IMR-90 (cell line): Measurements from ENCODE around the gene FDX1. TPM values are rescaled to one million over a fixed set of nuclear protein-coding genes. Genes with fewer than 3 reads are reported as not detected.

Experiments
- ATAC-seq: fragments of 200-7000 bp; cut with Tn5 transposase; 2 replicates; pipeline ENCODE4 v1.9.1; 2020; ENCODE audit warnings: low read depth, mild to moderate bottlenecking, moderate library complexity
- BruUV-seq: library from RNA; stranded (reverse); fragments of 400-500 nt; replicated peaks from 2 replicates; lab custom pipeline; 2021; lab: Mats Ljungman, UMichigan
- CTCF ChIA-PET: fragments of 300-600 bp; formaldehyde crosslinking; extraction: SDS; loops from one replicate; lab custom pipeline; 2021; ENCODE audit warnings: antibody characterized with exemption; lab: Yijun Ruan, JAX
- POLR2A ChIA-PET: fragments of 300-600 bp; sonication (Branson Sonifier 250); formaldehyde crosslinking; loops from one replicate; lab custom pipeline; 2022; ENCODE audit warnings: antibody characterized with exemption; ENCODE audit not compliant: unreplicated experiment; lab: Charles Lee
- DNase-seq: peaks from one replicate; pipeline ENCODE4 v3.0.0; 2013
- H2AFZ ChIP-seq: replicated peaks from 2 replicates; pipeline ENCODE3; 2013; ENCODE audit warnings: low read length, mild to moderate bottlenecking; ENCODE audit not compliant: poor library complexity
- H2AK5ac ChIP-seq: 2 replicates; pipeline ENCODE4 v1.6.1; 2013; ENCODE audit warnings: low read depth, low read length, inconsistent platforms
- H2AK9ac ChIP-seq: replicated peaks from 2 replicates; pipeline ENCODE3; 2013; ENCODE audit warnings: mild to moderate bottlenecking, low read depth, low read length, moderate library complexity; ENCODE audit not compliant: poor library complexity
- H2BK120ac ChIP-seq: 2 replicates; pipeline ENCODE4 v1.6.1; 2013; ENCODE audit warnings: low read depth, low read length, inconsistent platforms
- H2BK15ac ChIP-seq: 3 replicates; pipeline ENCODE4 v1.6.1; 2013; ENCODE audit warnings: low read depth, low read length, inconsistent platforms
- H2BK20ac ChIP-seq: 2 replicates; pipeline ENCODE4 v1.6.1; 2013; ENCODE audit warnings: low read depth, mild to moderate bottlenecking, inconsistent platforms, low read length, moderate library complexity
- H2BK5ac ChIP-seq: 2 replicates; pipeline ENCODE4 v1.6.1; 2013; ENCODE audit warnings: mild to moderate bottlenecking, low read depth, low read length, inconsistent platforms; ENCODE audit not compliant: poor library complexity, severe bottlenecking
- H3K14ac ChIP-seq: replicated peaks from 2 replicates; pipeline ENCODE4 v1.6.1; 2013; ENCODE audit warnings: low read depth, low read length, inconsistent platforms
- H3K18ac ChIP-seq: 2 replicates; pipeline ENCODE4 v1.6.1; 2013; ENCODE audit warnings: low read depth, low read length, control low read depth
- H3K23ac ChIP-seq: 2 replicates; pipeline ENCODE4 v1.6.1; 2013; ENCODE audit warnings: low read depth, low read length, inconsistent platforms
- H3K27ac ChIP-seq: 2 replicates; pipeline ENCODE4 v1.5.1; 2013; ENCODE audit warnings: mild to moderate bottlenecking, control low read depth, low read length; ENCODE audit not compliant: insufficient read depth
- H3K27me3 ChIP-seq: 2 replicates; pipeline ENCODE4 v1.6.1; 2013; ENCODE audit warnings: low read length; ENCODE audit not compliant: control insufficient read depth, insufficient read depth
- H3K36me3 ChIP-seq: 2 replicates; pipeline ENCODE4 v1.6.1; 2013; ENCODE audit warnings: low read length, mixed read lengths; ENCODE audit not compliant: control insufficient read depth, insufficient read depth
- H3K4ac ChIP-seq: 2 replicates; pipeline ENCODE4 v1.6.1; 2013; ENCODE audit warnings: low read depth, low read length, inconsistent platforms
- H3K4me1 ChIP-seq: 2 replicates; pipeline ENCODE4 v1.6.1; 2013; ENCODE audit warnings: low read length, mixed read lengths; ENCODE audit not compliant: control insufficient read depth, insufficient read depth
- H3K4me2 ChIP-seq: 2 replicates; pipeline ENCODE4 v1.6.1; 2013; ENCODE audit warnings: low read depth, mild to moderate bottlenecking, control low read depth, low read length, moderate library complexity
- H3K4me3 ChIP-seq: 2 replicates; pipeline ENCODE4 v1.5.1; 2013; ENCODE audit warnings: low read depth, mild to moderate bottlenecking, control low read depth, low read length, moderate library complexity; ENCODE audit not compliant: insufficient read depth
- H3K56ac ChIP-seq: 2 replicates; pipeline ENCODE4 v1.6.1; 2013; ENCODE audit warnings: low read length, inconsistent platforms; ENCODE audit not compliant: insufficient read depth; ENCODE audit errors: extremely low read depth
- H3K79me1 ChIP-seq, 2 experiments: 2 replicates each; pipeline ENCODE4 v1.6.1; 2013; ENCODE audit warnings: low read length in 2 of 2, inconsistent platforms in 1 of 2, low read depth in 1 of 2
- H3K9ac ChIP-seq: 2 replicates; pipeline ENCODE4 v1.6.1; 2013; ENCODE audit warnings: low read depth, low read length, control low read depth
- H3K9me1 ChIP-seq: 2 replicates; pipeline ENCODE4 v1.6.1; 2013; ENCODE audit warnings: low read length, inconsistent platforms; ENCODE audit not compliant: insufficient read depth
- H3K9me3 ChIP-seq: 2 replicates; pipeline ENCODE4 v1.6.1; 2013; ENCODE audit warnings: low read length; ENCODE audit not compliant: control insufficient read depth, insufficient read depth
- H4K20me1 ChIP-seq: 2 replicates; pipeline ENCODE4 v1.6.1; 2013; ENCODE audit warnings: low read length, inconsistent platforms; ENCODE audit not compliant: insufficient read depth
- H4K5ac ChIP-seq: 2 replicates; pipeline ENCODE4 v1.6.1; 2013; ENCODE audit warnings: mild to moderate bottlenecking, low read depth, low read length, control low read depth
- H4K8ac ChIP-seq, 2 experiments: 2 replicates each; pipeline ENCODE4 v1.6.1; 2013; ENCODE audit warnings: low read depth in 2 of 2, low read length in 2 of 2, control low read depth in 1 of 2, inconsistent platforms in 1 of 2
- H4K91ac ChIP-seq: 2 replicates; pipeline ENCODE4 v1.6.1; 2013; ENCODE audit warnings: low read depth, low read length, inconsistent platforms; ENCODE audit not compliant: insufficient read depth
- FOS ChIP-seq: fragments of 150-350 bp; IDR thresholded peaks from 2 replicates; pipeline ENCODE4 v1.6.1; 2016; ENCODE audit warnings: low read depth, low read length
- MAFK ChIP-seq: IDR thresholded peaks from 2 replicates; pipeline ENCODE4 v1.6.1; 2012; ENCODE audit warnings: low read depth, low read length, improper control_type of control experiment
- POLR2A ChIP-seq: IDR thresholded peaks from 2 replicates; pipeline ENCODE4 v1.6.1; 2012; ENCODE audit warnings: mild to moderate bottlenecking, low read depth, low read length
- RAD21 ChIP-seq: IDR thresholded peaks from 2 replicates; pipeline ENCODE4 v1.6.1; 2012; ENCODE audit warnings: low read length, improper control_type of control experiment
- RFX5 ChIP-seq: IDR thresholded peaks from 2 replicates; pipeline ENCODE4 v1.8.0; 2012; ENCODE audit warnings: low read depth, mild to moderate bottlenecking, low read length, moderate library complexity
- SMC3 ChIP-seq: fragments of 150-350 bp; IDR thresholded peaks from 2 replicates; pipeline ENCODE4 v1.6.1; 2016; ENCODE audit warnings: low read depth, mild to moderate bottlenecking, antibody characterized with exemption, low read length, moderate library complexity
- WGBS, 2 experiments: methylation state at CpG; one replicate each; pipeline versions ENCODE4 v1.1.5 to v1.1.7; 2013; ENCODE audit warnings: missing lambda C conversion rate in 2 of 2; ENCODE audit not compliant: insufficient read length in 1 of 2; ENCODE audit errors: extremely low coverage in 2 of 2; 5-methylcytosine and 5-hydroxymethylcytosine counted together
- dilution Hi-C: fragments of 300-500 bp; cut with HindIII; formaldehyde crosslinking; loops from one replicate; pipeline ENCODE4 v1.14.3; 2018; ENCODE audit warnings: low sequenced_read_pairs; ENCODE audit not compliant: unreplicated experiment
- in situ Hi-C: fragments of 300-500 bp; cut with MboI; formaldehyde crosslinking; loops from 3 replicates; pipeline ENCODE4 v1.14.3; 2019; ENCODE audit warnings: low sequenced_read_pairs, inconsistent platforms, mixed read lengths
- intact Hi-C: fragments of 100-400 bp; cut with micrococcal nuclease; formaldehyde crosslinking; loops from 2 replicates; pipeline ENCODE4 v1.10.0; 2022
- polyA plus RNA-seq, 3 experiments: library from polyadenylated mRNA; depleted of rRNA; stranded (reverse); fragments of >200 nt; gene quantifications; 2 replicates each; pipeline ENCODE4 v1.2.3, GENCODE V29; 2012; ENCODE audit warnings: low replicate concordance in 1 of 3
- total RNA-seq: library from RNA; depleted of rRNA; stranded (reverse); fragments of >200 nt; gene quantifications from 2 replicates; pipeline ENCODE4 v1.2.3, GENCODE V29; 2012
- TF ChIP-seq, protein P1 (sequence below): conservative IDR thresholded peaks from 2 replicates; pipeline ENCODE4 v1.5.1; 2012; ENCODE audit warnings: mild to moderate bottlenecking, low read depth, low read length, improper control_type of control experiment
- TF ChIP-seq, protein P2 (sequence below): fragments of 150-350 bp; IDR thresholded peaks from 2 replicates; pipeline ENCODE4 v1.6.1; 2016; ENCODE audit warnings: low read depth, mild to moderate bottlenecking, low read length, moderate library complexity, borderline replicate concordance

The FDX1 gene
- total and polyA plus RNA-seq, 2 of the 4 experiments (the other 2 are of a cell fraction): 4.3 to 5.1 TPM

- TF ChIP-seq, protein P1, sequence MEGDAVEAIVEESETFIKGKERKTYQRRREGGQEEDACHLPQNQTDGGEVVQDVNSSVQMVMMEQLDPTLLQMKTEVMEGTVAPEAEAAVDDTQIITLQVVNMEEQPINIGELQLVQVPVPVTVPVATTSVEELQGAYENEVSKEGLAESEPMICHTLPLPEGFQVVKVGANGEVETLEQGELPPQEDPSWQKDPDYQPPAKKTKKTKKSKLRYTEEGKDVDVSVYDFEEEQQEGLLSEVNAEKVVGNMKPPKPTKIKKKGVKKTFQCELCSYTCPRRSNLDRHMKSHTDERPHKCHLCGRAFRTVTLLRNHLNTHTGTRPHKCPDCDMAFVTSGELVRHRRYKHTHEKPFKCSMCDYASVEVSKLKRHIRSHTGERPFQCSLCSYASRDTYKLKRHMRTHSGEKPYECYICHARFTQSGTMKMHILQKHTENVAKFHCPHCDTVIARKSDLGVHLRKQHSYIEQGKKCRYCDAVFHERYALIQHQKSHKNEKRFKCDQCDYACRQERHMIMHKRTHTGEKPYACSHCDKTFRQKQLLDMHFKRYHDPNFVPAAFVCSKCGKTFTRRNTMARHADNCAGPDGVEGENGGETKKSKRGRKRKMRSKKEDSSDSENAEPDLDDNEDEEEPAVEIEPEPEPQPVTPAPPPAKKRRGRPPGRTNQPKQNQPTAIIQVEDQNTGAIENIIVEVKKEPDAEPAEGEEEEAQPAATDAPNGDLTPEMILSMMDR: no peak
- TF ChIP-seq POLR2A: no peak
- TF ChIP-seq FOS: no peak
- TF ChIP-seq, protein P2, sequence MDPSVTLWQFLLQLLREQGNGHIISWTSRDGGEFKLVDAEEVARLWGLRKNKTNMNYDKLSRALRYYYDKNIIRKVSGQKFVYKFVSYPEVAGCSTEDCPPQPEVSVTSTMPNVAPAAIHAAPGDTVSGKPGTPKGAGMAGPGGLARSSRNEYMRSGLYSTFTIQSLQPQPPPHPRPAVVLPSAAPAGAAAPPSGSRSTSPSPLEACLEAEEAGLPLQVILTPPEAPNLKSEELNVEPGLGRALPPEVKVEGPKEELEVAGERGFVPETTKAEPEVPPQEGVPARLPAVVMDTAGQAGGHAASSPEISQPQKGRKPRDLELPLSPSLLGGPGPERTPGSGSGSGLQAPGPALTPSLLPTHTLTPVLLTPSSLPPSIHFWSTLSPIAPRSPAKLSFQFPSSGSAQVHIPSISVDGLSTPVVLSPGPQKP: no peak
- no peak for TF ChIP-seq SMC3
- TF ChIP-seq RAD21: no peak
- TF ChIP-seq RFX5: no peak
- no peak; the same call in 1 of the 2 replicates for TF ChIP-seq MAFK
- intact Hi-C loops: no loop called here
These were observed 39.8 kb upstream of the FDX1 start for GRCh38 chr11:110389965-110390364.

More at GRCh38 chr11:110389965-110390364, 39.8 kb upstream of the FDX1 start:
- Histone ChIP-seq H4K8ac (no peak overlapping the region), H3K36me3 (no peaks in the 10 kb centered on the region), H3K79me1 (no peaks in the 10 kb centered on the region), H3K9me3 (no peaks in the 10 kb centered on the region), H3K23ac (no peak overlapping the region), H3K18ac (no peak overlapping the region), H2AK9ac (no peak overlapping the region), H3K27me3 (no peaks in the 10 kb centered on the region; the same call in 1 of the 2 replicates), H2BK120ac (no peak overlapping the region), H2AK5ac (no peak overlapping the region), H4K20me1 (no peaks in the 10 kb centered on the region), H2BK15ac (no peak overlapping the region), H3K4ac (no peak overlapping the region), H3K4me1 (no peaks in the 10 kb centered on the region), H3K27ac (no peak overlapping the region), H3K4me2 (no peak overlapping the region), H3K56ac (no peak overlapping the region), H2AFZ (no peak overlapping the region), H2BK20ac (no peak overlapping the region), H3K9me1 (no peaks in the 10 kb centered on the region), H4K5ac (no peak overlapping the region), H3K4me3 (no peak overlapping the region), H3K9ac (no peak overlapping the region), H2BK5ac (no peak overlapping the region), H4K91ac (no peak overlapping the region), H3K14ac (no peak overlapping the region)
- no peak for ATAC-seq
- WGBS, 2 experiments: no CpG with 5 or more reads among the region's 4 CpGs
- ChIA-PET CTCF (no interaction called here), POLR2A (no interaction called here)
- dilution Hi-C loops (no loop called here), in situ Hi-C loops (no loop called here)
- BruUV-seq: no TSS peak
- no peak for DNase-seq
